NCI-H2081 treated with DMSO at 0.1 percent for 48 hours (cell line): Measurements from ENCODE around the gene SEC22C.

ENCODE experiments used
- DNase-seq: peaks from one replicate; lab custom pipeline; 2025; lab: John Stamatoyannopoulos, UW

Gene SEC22C

DNA sequence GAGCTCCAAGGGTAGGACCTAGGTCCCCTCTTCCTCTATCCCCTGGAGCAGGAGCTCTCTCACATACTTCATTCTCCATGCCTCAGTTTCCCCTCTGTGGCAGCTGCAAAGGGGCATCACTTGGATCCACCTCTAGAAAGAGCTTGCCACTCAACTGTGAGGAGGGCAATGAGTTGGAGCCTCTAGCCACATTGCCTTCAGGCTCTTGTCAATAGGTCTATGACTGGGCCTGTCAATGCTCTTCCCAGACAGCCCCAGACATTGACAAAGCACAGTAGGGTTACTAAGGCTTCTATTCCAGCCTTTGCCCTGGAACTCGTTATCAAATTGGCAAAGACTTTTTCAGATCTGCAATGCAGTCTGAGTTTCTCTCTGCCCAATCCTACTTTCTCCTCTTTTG is 83.7 kb downstream of the SEC22C start:
- no peak for DNase-seq
